ENCODE results near the gene COX7A2.
A peak's percentile ranks its signal among the peaks of the same experiment; 100 is the strongest.

Gene COX7A2

DNA sequence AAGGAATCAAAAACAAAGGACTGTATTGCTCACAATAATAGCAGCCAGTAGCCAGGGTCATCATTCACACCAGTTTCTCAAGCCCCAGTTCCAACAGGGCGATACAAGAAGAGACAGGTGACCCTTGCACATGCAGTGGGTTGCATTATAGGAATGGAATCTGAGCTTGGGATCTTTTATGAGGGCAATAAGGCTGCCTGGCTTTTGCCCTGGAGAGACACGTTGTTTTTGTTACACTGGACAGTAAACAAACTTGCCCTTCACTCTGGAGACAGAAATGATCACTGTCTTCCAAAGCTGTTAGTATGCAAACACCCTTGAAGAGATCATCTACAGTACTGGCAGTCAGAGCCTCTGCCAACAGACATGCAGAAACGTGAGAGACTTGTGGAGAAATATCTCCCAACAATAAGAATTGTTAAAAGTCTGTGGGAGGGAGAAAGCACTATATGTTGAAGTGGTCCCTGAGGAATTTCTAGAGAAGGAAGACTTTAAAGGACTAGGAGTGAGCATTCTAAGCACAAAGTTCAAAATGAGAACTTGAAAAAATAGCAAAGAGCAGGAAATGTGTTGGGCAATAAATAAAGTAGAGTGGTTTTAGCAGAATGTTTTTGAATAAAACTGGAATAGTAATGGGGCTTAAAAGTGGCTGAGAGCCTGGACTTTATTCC lies 31.5 kb downstream of the COX7A2 start:
- H3K4me3 ChIP-seq (ENCODE audit: low read depth, low read length) = no peak overlapping the region
- no peak overlapping the region for H3K27ac ChIP-seq
- H3K9me3 ChIP-seq (ENCODE audit: severe bottlenecking) = no peaks in the 10 kb centered on the region
- DNase-seq = no peak
- H3K36me3 ChIP-seq = no peaks in the 10 kb centered on the region
- TF ChIP-seq, protein P1, sequence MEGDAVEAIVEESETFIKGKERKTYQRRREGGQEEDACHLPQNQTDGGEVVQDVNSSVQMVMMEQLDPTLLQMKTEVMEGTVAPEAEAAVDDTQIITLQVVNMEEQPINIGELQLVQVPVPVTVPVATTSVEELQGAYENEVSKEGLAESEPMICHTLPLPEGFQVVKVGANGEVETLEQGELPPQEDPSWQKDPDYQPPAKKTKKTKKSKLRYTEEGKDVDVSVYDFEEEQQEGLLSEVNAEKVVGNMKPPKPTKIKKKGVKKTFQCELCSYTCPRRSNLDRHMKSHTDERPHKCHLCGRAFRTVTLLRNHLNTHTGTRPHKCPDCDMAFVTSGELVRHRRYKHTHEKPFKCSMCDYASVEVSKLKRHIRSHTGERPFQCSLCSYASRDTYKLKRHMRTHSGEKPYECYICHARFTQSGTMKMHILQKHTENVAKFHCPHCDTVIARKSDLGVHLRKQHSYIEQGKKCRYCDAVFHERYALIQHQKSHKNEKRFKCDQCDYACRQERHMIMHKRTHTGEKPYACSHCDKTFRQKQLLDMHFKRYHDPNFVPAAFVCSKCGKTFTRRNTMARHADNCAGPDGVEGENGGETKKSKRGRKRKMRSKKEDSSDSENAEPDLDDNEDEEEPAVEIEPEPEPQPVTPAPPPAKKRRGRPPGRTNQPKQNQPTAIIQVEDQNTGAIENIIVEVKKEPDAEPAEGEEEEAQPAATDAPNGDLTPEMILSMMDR (IDR thresholded peaks at IDR 0.05; ENCODE audit: low read depth, low read length) = no peak
- H3K27me3 ChIP-seq (ENCODE audit: insufficient read depth, low read depth, severe bottlenecking) = peaks cover 42% of the 10 kb centered on the region

DNA sequence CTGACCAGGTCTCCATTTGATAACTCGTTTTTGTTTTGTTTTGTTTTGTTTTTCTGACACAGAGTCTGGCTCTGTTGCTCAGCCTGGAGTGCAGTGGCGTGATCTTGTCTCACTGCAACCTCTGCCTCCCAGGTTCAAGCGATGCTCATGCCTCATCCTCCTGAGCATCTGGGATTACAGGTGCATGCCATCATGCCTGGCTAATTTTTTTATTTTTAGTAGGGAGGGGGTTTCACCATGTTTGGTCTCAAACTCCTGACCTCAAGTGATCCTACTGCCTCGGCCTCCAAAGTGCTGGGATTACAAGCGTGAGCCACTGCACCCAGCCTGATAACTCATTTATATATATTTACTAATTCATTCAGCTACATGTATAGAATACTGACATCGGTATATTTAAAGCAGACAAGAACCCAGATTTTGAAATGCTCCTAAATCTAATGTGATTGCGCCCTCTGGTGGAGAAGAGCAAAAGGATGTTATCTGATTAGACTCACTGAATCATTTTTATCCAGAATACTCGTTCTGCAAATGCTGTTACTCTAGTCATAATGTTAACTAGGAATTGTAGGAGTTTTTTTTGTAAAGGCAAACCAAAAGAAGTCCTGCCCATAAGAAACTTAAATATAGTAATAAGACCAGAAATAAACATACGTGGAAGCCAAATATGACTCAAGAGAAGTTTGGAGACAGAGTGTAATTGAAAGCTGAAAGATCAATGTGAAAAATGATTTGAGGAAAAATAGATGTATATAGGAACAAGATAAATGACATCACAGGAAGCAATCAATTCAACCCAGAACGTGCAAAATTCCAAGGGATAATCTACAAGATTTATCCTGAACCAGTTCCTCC lies 32.5 kb downstream of the COX7A2 start:
- H3K27me3 ChIP-seq (ENCODE audit: insufficient read depth, low read depth, severe bottlenecking) = peaks cover 52% of the 10 kb centered on the region
- no peaks in the 10 kb centered on the region for H3K36me3 ChIP-seq
- no peak overlapping the region for H3K4me3 ChIP-seq (ENCODE audit: low read depth, low read length)
- DNase-seq = peak; percentile 29
- TF ChIP-seq, protein P1 (IDR thresholded peaks at IDR 0.05; ENCODE audit: low read depth, low read length) = peak; percentile 45; the same call in 1 of the 2 replicates
- no peak overlapping the region for H3K27ac ChIP-seq
- H3K9me3 ChIP-seq (ENCODE audit: severe bottlenecking) = no peaks in the 10 kb centered on the region

- Histone ChIP-seq H3K9me3 (ENCODE audit: severe bottlenecking) (no peaks in the 10 kb centered on the region), H3K4me3 (ENCODE audit: low read depth, low read length) (no peak overlapping the region), H3K27me3 (ENCODE audit: insufficient read depth, low read depth, severe bottlenecking) (peaks cover 70% of the 10 kb centered on the region), H3K27ac (no peak overlapping the region), H3K36me3 (no peaks in the 10 kb centered on the region)
- TF ChIP-seq, protein P1 (IDR thresholded peaks at IDR 0.05; ENCODE audit: low read depth, low read length) = no peak
- no peak for DNase-seq
Measured at GRCh38 chr6:75209184-75209723, 34.3 kb downstream of the COX7A2 start.

DNA sequence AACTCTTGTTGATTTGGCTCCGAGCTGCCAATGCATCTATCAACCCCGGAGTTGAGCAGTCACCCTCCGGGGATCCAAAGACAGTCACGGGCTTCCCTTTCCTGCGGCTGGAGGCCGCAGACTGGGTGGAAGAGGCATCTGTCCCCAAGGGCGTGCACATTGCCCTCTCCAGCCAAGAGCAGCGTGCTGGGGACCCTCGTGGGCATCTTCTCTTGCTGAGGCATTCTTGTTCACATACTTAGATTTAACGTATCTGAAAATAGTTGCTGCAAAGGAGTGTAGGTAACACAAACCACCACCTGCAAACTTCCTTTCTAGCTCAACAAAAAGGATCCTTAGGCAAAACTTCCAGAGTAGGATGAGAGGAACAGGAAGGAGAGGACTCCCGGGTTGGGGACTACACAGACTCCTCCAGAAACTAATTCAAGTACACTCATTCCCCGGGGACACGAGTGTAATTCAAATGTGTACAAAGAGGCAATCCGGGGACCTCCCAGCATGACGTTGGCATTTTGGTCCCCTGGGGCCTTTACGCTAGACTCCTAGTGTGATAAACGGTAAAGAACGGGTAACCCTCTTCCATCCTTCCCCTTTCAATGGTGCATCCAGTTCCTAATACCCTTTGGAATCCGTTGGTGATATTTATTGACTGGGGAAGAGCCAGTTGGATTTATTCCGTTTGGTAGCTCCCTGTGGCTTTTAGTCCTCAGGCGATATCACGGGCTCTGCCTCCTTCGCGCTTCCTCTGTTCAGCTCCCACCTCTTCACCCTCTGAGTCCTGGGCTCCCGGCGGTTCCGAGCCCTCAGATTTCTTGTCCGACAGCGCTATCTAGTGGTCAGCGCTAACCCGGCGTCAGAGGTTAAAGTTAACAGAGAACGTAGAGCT lies 35.1 kb downstream of the COX7A2 start:
- TF ChIP-seq, protein P1 (IDR thresholded peaks at IDR 0.05; ENCODE audit: low read depth, low read length) = peak; percentile 67
- H3K9me3 ChIP-seq (ENCODE audit: severe bottlenecking) = no peaks in the 10 kb centered on the region
- H3K36me3 ChIP-seq = no peaks in the 10 kb centered on the region
- peak; percentile 74 for DNase-seq
- no peak overlapping the region for H3K4me3 ChIP-seq (ENCODE audit: low read depth, low read length)
- no peak overlapping the region for H3K27ac ChIP-seq
- H3K27me3 ChIP-seq (ENCODE audit: insufficient read depth, low read depth, severe bottlenecking) = peaks cover 77% of the 10 kb centered on the region

DNA sequence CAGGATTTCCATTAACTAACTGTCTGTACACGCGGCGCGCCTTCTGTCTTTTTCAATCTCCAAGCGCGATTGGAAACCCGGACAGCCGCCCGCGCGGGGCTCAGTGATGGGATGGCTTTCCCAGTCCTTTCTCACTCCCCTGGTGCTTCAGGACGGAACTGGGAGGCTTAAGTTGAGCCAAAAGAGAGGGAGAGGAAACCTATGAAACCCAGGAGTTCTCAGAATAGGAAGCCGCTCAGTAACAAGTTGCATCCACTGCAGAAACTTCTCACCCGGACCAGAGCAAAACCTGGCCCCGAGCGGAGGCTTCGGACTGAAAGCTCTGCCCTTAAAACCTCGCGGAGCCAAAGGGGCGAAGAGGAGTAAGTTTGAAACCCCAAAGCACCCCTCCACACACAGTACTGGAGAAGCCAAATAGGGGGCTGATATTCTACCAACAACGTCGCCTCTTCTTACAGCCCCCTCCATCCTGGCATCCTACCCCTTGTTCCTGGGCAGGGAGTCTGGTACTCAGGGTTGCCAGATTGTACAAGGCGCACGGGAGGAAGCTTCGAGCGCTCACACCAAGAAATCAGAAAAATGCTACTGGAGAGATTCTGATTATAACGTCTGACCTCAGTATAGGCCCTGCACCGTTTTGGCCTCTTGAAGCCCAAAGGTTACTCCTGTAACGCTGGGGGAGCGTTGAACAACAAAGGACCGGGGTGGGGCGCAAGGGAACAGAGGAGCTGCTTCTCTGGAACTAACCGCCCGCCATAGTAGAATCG lies 36.8 kb downstream of the COX7A2 start:
- DNase-seq = peak; percentile 16
- H3K27me3 ChIP-seq (ENCODE audit: insufficient read depth, low read depth, severe bottlenecking) = peaks cover 95% of the 10 kb centered on the region
- no peak overlapping the region for H3K27ac ChIP-seq
- TF ChIP-seq, protein P1 (IDR thresholded peaks at IDR 0.05; ENCODE audit: low read depth, low read length) = no peak
- no peaks in the 10 kb centered on the region for H3K9me3 ChIP-seq (ENCODE audit: severe bottlenecking)
- H3K4me3 ChIP-seq (ENCODE audit: low read depth, low read length) = peak overlapping the region; percentile 19; the same call in 1 of the 2 replicates
- H3K36me3 ChIP-seq = no peaks in the 10 kb centered on the region
